ENCODE measurements around the gene CPEB3. TPM values are rescaled to one million over a fixed set of nuclear protein-coding genes. Genes with fewer than 3 reads are reported as not detected.

The CPEB3 gene
- total RNA-seq, 1 experiment from 2014 or later: 2.4 TPM

- Histone ChIP-seq H3K27ac (ENCODE audit: low read length) (no peak overlapping the region), H3K4me3 (ENCODE audit: low read depth in 2 of 2, low read length in 2 of 2) (no peak overlapping the region), H3K27me3 (ENCODE audit: control insufficient read depth, insufficient read depth, low read length) (no peaks in the 10 kb centered on the region), H3K4me1 (ENCODE audit: control insufficient read depth, insufficient read depth, low read length) (no peaks in the 10 kb centered on the region), H3K9me3 (ENCODE audit: control insufficient read depth, insufficient read depth, low read depth, low read length) (no peaks in the 10 kb centered on the region), H3K36me3 (ENCODE audit: control insufficient read depth, insufficient read depth, low read length) (no peaks in the 10 kb centered on the region)
- BruUV-seq (replicated peaks): no TSS peak
- TF ChIP-seq TCF7L2 (IDR thresholded peaks at IDR 0.05; ENCODE audit: low read depth, low read length) (no peak), REST (IDR thresholded peaks at IDR 0.05; ENCODE audit: insufficient read depth in 1 of 2, low read depth in 2 of 2, low read length in 1 of 2) (no peak), POLR2AphosphoS5 (IDR thresholded peaks at IDR 0.05; ENCODE audit: low read depth, low read length) (no peak), SIN3A (IDR thresholded peaks at IDR 0.05; ENCODE audit: borderline replicate concordance, insufficient read depth, low read depth, low read length) (no peak), CTCF (IDR thresholded peaks at IDR 0.05) (no peak)
- ChIA-PET POLR2A (interaction anchor here (0.6 to 0.7 kb wide), 4 partner anchors 83 to 373 kb away, joined by 3 to 12 read pairs (median 6); partner anchors contain the start of genes CPEB3 and MARCHF5), CTCF (interaction anchor here (0.6 kb wide), 2 partner anchors 247 to 429 kb away, joined by 5 read pairs; no protein-coding TSS in a partner anchor)
- in situ Hi-C loops (cut with HindIII; ENCODE audit: low pct_unique_long_range_greater_than_20kb, low sequenced_read_pairs) (no loop called here), intact Hi-C loops (cut with micrococcal nuclease; ENCODE audit: unreplicated experiment) (no loop called here)
- ATAC-seq (no peak), DNase-seq (ENCODE audit: low read depth, low spot score) (no peak)
These were observed 82.6 kb downstream of the CPEB3 start for GRCh38 chr10:92208157-92208720.

- intact Hi-C loops (cut with micrococcal nuclease; ENCODE audit: unreplicated experiment): no loop called here
- H3K27me3 ChIP-seq (ENCODE audit: control insufficient read depth, insufficient read depth, low read length): no peaks in the 10 kb centered on the region
- CTCF ChIA-PET: no interaction called here
- ATAC-seq (no peak), DNase-seq (ENCODE audit: low read depth, low spot score) (no peak)
- POLR2A ChIA-PET: interaction anchor here (0.6 kb wide), 1 partner anchor 229 kb away, joined by 4 read pairs; no protein-coding TSS in a partner anchor
- TF ChIP-seq REST (IDR thresholded peaks at IDR 0.05; ENCODE audit: insufficient read depth in 1 of 2, low read depth in 2 of 2, low read length in 1 of 2): no peak
- no peak for TF ChIP-seq SIN3A (IDR thresholded peaks at IDR 0.05; ENCODE audit: borderline replicate concordance, insufficient read depth, low read depth, low read length)
- no peak for TF ChIP-seq TCF7L2 (IDR thresholded peaks at IDR 0.05; ENCODE audit: low read depth, low read length)
- TF ChIP-seq CTCF (IDR thresholded peaks at IDR 0.05): no peak
- no peak for TF ChIP-seq POLR2AphosphoS5 (IDR thresholded peaks at IDR 0.05; ENCODE audit: low read depth, low read length)
- H3K36me3 ChIP-seq (ENCODE audit: control insufficient read depth, insufficient read depth, low read length): no peaks in the 10 kb centered on the region
- BruUV-seq (replicated peaks): no TSS peak
- H3K27ac ChIP-seq (ENCODE audit: low read length): no peak overlapping the region
- in situ Hi-C loops (cut with HindIII; ENCODE audit: low pct_unique_long_range_greater_than_20kb, low sequenced_read_pairs): no loop called here
- H3K9me3 ChIP-seq (ENCODE audit: control insufficient read depth, insufficient read depth, low read depth, low read length): no peaks in the 10 kb centered on the region
- no peak overlapping the region for H3K4me3 ChIP-seq (ENCODE audit: low read depth in 2 of 2, low read length in 2 of 2)
- no peaks in the 10 kb centered on the region for H3K4me1 ChIP-seq (ENCODE audit: control insufficient read depth, insufficient read depth, low read length)
These were observed 83.8 kb downstream of the CPEB3 start for GRCh38 chr10:92207061-92207460.
